GM18511 (cell line): Measurements from ENCODE around the gene ABHD5.

Source experiments
- ATAC-seq: cut with Tn5 transposase; IDR thresholded peaks from one replicate; pipeline ENCODE4 v1.9.1; 2021; ENCODE audit warnings: mild to moderate bottlenecking, moderate library complexity; ENCODE audit not compliant: unreplicated experiment

ABHD5 gene

DNA sequence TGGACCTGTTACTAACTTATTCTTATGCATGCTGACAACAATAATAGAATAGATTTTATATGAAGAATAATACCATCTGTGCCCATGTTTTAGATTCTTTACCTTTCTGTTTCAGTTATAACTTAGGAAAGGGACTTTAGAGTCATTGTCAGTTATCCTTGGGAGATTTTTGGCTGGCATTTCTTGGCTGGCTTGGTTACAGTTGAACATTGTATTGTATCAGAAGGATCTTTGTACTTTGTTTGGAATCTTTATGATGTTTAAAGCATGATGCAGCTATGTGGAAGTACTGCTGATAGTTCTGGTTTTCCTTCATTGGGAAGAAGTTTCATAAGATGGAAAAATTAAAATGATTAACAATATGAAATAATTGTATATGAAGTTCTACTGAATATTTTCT lies 19.9 kb downstream of the ABHD5 start:
- ATAC-seq = no peak

DNA sequence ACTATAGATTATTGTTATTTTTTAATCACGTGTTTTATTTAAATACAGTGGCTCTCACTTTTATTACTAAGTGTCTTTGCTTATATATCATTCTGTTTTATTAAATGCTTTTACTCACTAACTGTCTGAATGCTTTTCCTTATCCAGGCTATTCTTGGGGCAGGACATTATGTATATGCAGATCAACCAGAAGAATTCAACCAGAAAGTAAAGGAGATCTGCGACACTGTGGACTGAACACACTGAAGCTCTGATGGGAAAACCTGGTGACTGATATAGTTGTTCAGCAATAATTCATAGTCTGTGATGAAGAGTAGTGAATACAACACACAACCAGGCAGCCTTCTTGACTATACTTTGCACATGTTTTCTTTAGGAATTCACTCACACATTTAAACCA lies 27.6 kb downstream of the ABHD5 start:
- ATAC-seq = no peak

DNA sequence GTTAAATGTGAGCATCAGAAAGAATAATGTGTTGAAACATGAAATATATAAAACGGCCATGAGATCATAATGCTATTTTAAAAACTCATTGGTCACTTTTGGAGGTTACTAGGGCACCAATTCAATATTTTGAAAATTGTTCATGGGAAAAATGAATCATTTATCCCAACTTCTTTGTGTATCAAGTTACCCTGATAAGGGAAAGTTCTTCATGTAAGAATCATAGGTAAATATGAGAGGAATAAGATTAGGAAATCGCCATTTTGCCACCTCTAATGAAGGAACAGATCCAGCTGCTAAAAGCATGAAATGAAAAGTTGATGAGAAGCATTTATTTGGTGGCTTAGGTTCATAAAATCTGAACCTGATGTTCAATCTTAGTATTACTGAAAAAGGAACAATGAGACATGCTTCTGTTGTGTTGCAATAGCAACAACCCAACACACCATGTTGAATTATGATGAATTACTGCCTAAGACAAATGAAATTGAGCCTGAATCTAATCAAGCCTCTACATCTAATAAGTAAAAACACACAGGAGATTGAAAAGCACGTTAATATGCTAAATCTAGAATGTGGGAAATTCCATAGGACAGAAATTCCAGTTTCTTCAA lies 32.5 kb downstream of the ABHD5 start:
- no peak for ATAC-seq

DNA sequence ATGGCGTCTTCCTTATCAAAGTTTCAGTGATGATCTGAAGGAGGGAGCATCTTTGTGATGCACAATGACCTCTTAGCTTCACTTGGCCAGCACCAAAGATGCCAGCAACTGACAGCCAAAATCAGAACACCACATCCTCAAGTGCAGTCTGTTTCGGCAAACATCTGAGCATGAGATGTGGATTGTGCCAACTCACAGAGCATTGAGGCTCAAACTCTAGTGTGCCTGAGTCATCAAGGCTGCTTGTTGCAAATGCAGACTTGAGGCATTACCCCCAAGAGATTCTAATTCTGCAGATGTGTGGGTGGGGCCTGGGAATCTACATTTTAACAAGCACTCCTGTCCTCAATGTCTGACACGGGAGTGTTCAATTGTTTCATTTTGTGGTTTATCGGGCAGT lies 35.8 kb downstream of the ABHD5 start:
- ATAC-seq = no peak

DNA sequence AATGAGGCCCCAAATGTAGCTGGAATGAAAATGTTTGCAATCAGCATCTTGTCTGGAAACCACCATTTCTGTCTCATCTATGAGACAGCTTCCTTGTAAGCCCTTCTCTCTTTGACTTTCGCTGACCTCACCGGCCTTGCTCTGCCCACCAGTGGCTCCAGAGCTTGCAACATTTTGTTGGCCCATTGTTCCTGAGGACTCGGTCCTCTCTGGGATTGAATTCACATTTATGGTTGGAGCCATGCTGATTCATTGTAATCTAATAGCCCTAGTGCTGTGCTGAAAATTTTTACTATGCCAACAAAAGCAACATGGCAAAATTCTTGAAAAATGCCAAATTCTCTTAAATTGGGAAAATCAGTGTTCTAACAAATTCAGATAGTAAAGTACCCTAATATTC lies 37.2 kb downstream of the ABHD5 start:
- no peak for ATAC-seq

DNA sequence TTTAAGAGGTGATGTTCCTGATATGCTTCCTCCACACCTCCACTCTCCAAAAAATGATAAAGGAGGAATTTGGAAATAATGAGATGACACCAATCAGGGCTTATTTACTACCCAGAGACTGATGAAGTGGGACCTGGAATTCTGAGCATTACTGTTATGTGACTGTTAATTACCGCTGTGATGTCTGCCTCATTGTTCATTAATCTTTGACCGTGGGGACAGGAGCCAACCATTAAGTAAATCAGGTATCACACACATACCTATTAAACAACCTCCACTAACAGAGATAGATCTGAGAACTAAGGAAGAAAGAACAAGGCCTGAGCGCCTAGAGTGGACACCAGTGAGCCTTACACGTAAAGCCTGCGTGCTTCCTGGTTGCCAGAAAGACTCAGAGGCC lies 37.7 kb downstream of the ABHD5 start:
- ATAC-seq = no peak

DNA sequence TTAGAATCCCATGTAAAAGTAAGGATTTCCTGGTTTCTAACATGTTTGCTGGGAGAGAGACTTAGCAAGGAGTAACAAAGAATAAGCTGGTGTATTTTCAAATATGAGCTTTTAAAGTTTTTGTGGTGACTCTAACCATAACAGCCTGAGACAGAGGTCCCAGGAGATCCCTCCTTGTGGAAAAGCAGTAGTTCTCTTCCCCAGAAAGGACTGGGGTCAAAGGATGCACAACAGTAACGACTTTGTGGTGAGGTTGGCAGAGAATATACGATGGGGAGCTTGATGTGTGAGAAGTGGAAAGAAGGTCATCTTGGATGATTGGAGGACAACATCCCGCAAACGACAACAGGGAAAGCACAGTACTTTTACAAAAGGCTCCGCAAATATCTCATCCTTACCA lies 38.2 kb downstream of the ABHD5 start:
- no peak for ATAC-seq

DNA sequence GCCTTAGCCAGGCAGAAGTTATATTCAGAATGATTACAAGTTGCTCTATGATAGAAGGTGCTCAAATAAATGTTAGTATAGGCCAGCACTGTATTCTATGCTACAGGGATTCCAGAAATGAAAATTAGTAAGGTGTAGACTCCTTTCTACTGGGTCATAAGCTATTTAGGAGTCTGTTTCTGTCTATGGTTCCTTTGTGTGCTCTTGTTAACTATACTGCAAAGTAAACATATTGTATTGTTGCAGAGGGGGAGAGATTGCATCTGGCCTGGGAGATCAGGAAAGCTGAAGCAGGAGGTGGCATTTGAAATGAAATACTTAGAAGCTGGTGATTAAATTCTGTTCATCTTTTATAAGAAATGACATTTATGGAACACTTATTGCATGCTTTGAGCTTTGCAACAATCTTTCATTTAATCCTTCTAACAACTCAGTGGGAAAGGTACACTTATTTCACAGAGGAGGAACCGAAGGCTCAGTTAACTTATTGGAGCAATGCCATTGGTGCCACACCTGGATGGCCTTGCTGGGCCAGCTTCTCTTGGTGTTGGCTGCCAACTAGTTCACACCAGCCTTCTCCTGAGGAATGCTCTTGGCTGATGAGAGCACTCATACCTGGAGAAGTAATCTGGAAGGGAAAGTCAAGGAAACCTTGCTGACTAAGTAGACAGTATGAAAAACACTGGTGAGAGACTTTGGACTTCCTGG lies 39.1 kb downstream of the ABHD5 start:
- ATAC-seq = no peak

DNA sequence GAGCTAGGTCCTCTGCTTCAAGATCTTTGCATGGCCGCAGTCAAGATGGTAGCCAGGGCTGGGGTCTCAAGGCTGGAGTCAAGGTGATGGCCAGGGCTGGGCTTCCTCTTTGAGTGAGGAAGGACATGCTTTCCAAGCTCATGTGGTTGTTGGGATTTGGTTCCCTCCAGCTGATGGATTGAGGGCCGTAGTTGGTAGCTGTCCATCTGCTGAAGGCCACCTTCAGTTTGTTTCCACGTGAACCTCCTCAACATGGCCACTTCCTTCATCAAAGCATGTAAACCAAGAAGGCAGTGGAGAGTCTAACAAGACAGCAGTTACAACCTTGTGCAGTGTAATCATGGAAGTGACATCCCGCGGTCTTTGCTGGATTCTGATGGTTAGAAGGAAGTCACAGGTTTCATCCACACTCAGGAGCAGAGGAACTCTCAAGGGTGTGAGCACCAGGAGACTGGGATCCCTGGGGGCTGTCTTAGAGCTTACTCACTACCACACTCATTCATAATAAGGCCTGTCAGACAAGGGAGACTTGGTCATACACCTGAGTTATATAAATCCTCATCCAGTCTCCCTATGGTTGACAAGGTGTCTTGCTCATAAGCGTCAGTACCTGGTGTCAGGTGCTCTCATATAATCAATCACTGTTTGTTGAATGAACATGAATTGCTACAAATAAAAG lies 42.1 kb downstream of the ABHD5 start:
- ATAC-seq = no peak

DNA sequence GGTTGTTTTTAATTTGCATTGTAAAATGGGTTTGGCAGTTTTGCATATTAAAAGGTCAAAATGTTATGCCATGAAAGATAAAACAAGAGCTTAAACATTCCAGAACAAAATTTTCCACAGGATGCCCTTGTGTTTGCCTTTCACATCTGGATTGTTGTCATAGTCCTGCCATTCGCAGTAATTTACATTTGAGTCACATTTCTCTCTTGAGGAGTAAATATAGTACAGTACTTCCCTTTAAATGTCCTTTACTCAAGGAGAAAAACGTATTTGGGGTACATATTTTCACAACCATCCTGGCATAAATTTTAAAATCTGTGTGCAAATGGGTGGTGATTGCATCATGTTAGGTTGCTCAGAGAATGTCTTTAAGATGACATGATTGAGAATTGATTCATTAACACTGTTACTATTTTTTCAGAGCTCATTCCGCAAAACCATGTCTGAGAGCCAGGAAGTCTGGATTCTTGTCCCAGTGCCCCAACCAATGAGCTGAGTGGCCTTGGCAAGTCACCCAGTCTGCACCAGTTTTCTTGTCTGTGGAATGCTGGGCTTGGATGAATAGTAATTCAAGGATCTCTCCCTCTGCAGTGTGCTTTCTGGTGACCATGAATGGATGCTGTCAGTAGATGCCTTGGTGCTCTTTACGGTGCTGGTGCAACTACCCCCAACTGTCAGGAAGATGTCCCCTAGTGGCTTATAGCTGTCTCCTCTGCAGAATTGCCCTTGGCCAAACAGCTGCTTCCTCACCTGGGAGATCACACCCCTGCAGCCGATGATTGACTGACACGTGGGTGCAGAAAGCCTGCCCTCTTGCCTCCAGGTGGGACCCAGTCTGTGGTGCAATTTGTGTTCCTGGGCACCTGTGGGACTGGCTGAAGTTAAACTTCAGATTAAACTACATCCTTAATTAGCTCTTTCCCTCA lies 43.0 kb downstream of the ABHD5 start:
- ATAC-seq = no peak

DNA sequence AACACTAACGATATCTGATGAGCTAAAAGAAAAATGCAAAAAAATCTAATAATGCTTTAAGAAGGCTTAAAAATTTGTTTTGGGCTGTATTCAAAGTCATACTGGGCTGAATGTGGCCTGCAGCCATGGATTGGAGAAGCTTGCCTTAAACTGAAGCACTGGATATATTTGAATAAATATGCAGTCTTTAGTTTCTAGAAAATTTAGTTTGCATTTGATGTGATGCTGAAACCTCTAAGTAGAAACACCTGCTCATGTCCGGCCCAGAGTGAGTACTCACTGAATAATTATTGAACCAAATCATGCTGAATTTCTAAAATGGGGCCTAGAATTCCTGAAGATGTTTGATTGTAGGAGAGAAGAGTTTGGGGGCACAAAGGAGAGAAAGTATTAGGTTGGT lies 43.9 kb downstream of the ABHD5 start:
- no peak for ATAC-seq

DNA sequence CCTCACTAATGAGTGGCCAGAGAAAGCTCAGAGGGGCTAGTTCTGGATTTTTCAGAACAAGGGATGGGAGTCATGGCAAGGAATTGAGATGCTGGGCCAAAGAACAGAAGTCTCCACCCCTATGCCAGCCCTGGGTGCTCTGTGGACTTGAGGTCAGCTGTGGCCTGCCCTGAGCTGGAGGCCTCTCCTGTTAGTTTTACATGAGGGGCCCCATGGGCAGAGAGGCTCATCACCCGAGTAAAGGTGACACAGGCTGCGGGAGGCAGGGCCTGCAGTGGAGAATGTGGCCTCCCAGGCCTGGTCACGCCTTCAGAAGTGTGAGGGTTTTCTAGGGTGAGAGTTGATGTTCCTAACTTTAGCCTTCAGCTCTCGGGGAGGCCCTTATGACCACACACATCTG lies 44.9 kb downstream of the ABHD5 start:
- ATAC-seq = no peak

DNA sequence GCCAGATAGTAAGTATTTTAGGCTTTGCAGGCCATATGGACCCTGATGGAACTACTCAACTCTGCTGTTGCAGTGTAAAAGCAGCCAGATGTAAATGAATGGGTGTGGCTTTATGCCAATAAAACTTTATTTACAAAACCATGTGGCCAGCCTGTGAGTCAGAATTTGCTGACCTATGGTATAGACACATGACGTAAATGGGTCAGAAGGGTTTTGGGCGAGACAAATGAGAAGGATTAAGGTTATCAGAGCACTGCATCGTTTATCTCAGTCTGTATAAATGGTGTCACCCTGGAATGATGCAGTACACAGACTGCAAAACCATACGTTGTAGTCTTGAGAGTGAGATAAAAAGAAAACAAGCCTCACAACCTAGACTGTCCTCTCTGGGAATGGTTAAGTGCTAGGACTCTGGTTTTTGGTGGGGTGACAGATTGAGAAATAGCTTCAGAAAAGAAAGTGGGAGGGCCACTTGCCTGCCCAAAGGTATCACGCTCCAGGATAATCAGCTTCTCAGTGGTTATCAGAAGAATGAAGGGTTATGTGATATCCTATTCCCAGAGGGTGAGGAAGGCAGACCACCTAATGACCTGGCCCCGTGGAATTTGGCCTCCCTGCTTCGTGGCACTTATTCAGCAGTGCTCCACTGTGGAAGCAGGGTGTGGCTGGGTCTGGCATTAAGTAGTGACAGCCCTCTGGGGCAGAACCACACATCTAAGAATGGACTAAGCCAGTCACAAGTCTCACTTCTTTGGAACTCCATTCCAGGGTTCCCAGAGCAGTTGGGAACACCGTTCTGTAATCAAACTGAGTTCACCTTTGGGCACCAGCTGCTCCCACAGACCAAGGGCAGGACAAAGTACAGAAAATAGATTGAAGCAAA lies 46.1 kb downstream of the ABHD5 start:
- no peak for ATAC-seq

DNA sequence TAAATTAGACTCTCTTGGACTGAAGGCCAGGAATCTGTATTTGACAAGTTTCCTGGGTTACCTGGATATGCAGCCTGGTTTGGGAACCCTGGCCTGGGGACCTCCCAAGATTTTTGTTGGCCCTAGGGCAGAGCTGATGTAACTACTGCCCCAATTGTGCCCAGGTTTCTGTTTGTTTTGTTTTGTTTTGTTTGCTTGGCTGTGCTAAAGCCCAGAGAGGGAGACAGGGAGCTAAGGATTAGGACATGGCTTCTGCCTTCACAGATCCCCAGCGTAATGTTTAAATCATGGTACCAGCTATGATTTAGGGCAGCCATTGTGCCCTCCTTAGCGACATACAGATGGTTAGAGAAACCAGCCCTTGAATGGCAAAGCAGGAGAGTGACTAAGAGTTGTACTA lies 47.6 kb downstream of the ABHD5 start:
- ATAC-seq = no peak

DNA sequence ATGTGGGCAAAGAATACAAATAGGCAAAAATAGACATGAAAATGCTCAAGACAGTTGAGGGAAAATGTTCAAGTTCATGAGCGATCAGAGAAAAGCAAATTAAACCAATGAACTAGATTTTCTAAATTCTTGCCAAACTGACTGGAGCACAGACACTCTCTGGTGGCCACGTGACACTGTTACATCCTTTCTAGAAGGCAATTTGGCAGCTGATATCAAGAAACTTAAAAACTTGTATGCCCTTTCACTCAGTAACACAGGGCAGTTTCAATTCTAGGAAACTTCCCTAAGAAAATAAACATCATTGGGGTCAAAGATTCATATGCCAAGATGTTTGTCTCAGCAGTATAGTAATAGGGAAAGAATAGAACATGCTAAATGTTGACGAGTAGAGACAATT lies 52.2 kb downstream of the ABHD5 start:
- ATAC-seq = no peak

DNA sequence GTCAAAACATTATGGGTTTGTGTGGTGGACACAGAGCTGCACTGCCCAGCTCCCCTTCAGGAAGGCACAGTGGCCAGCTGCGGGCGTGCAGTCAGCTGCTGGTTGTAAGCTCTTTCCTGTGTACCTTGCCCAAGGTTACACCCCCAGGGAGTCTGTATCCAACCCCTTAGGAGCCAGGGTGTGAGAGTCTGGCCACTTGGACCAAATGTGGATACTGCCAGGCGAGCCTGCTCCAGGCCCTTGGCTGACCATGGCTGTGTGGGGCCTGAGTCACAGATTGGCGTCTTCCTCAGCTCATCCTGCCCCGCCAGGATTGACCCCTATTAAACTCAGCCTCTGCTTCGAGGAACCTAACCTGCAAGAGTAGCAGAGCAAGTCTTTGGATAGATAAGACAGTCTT lies 56.9 kb downstream of the ABHD5 start:
- ATAC-seq = no peak

DNA sequence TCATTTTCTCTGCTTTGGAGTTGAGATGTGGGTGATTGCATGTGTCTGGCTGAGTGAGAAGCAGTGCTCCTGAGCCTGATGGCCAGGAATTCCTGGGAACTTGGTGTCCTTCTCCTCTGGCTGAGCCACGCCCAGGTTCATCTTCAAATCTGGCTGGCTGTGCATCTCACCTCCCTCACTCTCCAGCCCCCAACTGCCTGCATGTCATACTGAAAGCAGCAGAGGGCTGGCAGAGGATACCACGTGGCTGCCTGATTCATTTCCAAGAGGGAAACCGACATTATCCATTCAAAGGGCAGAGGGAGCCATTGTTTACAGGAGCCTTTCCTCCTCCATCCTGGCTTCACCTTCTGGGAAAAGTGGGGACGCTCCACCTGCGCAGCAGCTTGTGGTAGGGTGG lies 57.4 kb downstream of the ABHD5 start:
- no peak for ATAC-seq

DNA sequence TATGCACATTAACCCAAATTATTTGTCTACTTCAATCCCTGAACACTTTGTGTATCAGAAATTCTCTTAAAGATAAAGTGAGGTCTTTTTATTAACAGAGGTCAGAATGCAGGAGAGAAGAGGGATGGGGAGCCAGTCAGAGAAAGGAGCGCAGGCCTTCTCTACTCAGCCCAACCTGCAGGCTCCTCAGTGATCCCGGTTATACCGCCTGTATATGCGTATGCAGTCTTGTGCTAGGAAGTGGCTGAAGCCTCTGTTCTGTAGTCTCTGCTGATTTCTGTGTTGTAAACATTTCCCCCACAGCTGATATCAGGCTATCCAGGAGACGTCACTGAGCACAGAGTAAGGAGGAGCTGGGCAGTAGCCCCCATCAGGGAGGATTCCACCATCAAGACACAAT lies 57.9 kb downstream of the ABHD5 start:
- ATAC-seq = no peak

DNA sequence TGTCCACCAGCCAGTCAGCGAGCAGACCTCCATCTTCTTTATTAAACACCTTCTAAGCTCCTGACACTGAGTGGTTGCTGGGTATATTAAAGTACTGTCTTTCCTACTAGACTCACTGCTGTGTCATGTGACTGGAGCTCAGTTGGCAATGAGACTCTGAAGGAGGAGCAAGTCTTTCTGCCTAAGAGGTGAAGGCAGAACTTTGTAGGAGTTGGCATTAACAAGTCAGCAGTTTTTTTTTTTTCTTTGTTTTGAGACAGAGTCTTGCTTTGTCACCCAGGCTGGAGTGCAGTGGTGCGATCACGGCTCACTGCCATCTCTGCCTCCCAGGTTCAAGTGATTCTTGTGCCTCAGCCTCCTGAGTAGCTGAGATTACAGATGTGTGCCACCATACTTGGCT lies 62.2 kb downstream of the ABHD5 start:
- ATAC-seq = no peak
